NCI-H1436 (cell line): ENCODE measurements around the gene NSD1.
"Not testable (repeated sequence)": the region's sequence is repeated elsewhere in the genome, so short reads cannot be mapped to it uniquely, and the experiment has no call there.

Source experiments
- DNase-seq: peaks from one replicate; lab custom pipeline; 2025; lab: John Stamatoyannopoulos, UW

Gene NSD1

DNA sequence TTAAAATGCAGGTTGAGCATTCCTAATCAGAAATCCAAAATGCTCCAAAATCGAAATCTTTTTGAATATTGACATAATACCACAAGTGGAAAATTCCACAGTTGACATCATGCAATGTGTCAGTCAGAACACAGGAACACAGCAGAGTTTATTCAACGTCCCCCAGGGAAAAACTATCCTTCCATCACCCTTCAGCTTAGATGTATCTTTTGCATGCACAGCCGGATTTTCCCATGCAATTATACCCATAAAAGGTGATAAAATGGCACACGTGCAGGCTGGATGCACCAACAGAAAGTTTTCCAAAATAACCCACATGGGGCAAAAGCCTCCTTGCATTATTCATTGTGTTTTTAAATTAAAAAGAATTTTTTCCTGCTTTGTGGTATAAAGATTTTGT is 98.8 kb downstream of the NSD1 start:
- DNase-seq = no peak

DNA sequence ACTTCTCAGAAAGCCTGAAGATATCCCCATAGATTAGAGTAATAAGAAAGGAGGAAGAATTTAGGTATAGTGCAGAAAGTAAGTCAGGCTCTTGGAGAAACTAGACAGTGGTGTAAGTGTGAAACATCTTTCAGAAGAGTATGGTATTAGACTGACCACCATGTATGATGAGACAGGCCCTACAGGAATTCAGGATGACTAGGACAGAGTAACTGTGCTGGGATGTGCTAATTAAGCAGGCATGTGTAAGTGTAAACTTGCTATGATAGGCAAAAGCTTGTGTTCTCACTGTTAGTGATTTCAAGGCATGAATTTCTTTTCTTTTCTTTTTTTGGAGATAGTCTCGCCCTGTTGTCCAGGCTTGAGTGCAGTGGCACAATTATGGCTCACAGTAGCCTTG is 99.2 kb downstream of the NSD1 start:
- DNase-seq = no peak

DNA sequence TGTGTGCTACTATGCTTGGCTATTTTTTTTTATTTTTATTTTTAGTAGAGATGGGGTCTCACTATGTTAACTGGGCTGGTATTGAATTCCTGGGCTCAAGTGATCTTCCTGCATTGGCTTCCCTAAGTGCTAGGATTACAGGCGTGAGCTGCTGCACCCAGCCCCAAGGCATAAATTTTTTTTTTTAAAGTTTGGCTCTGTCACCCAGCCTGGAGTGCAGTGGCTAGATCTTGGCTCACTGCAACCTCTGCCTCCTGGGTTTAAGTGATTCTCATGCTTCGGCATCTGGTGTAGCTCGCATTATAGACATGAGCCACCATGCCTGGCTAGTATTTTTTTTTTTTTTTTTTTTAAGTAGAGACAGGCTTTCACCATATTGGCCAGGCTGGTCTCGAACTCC is 99.6 kb downstream of the NSD1 start:
- DNase-seq = no peak

DNA sequence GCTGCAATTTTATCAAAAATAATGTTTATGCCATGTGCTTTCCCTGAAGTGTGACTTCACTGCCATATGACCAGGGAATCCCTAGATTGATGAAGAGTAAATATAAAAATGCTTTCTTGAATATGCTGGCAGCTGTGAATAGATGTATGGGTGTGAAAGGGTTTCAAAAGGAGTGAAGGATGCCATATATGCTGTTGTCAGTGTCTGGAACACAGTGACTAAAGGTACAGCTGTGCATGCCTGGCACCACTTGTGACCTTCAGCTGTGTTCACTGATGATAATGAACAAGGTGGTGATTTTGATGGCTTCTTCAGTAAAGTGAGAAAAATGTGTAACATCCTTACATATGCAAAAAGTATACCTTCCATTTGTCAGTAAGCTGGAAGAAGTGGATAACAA is 100.2 kb downstream of the NSD1 start:
- DNase-seq = no peak

DNA sequence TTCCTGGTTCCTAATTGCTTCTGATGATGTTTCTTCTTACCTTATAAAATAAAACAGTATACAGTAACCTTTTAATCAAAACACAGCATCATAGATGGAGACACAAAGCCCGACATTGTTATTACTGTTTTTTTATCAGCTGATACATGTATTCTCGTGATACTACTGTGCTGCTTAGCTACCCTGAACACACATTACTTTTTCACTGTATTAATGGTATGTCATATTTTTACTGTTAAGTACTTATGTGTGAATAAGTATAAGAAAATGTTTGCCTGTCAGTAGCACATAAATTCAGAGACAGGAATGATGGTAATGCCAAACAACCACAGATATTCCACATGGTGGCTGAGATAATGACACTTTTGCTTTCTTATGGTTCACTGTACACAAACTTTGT is 101.3 kb downstream of the NSD1 start:
- no peak for DNase-seq

DNA sequence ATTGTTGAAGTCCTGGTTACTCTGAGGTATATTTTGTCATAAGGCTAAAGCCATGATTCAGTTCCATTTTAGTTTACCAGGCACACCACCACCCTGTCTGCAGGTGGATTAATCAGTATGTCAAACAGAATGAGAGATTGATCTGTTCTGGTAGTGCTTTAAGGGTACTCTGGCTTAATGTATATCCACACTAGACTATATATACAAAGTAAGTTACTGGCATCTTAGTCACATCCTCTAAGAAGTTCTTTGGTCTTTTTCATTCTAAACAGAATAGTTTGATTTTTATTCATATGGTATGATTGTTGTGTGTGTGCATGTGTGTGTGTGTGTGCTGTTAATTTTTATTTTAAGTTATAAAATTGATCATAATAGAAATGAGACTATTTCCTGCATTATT is 108.2 kb downstream of the NSD1 start:
- DNase-seq = no peak

DNA sequence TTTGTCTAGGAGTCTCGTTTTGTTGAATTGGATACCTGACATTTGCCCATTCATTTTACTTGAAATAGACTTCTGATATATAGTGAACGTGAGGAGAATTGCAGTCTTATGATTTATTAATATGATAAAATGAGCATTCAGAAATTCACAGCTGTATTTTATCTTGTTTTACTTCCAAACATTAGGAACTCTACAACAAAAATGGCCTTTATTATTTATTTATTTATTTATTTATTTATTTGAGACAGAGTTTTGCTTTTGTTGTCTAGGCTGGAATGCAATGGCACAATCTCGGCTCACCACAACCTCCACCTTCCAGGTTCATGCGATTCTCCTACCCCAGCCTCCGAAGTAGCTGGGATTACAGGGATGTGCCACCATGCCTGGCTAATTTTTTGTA is 108.7 kb downstream of the NSD1 start:
- no peak for DNase-seq

DNA sequence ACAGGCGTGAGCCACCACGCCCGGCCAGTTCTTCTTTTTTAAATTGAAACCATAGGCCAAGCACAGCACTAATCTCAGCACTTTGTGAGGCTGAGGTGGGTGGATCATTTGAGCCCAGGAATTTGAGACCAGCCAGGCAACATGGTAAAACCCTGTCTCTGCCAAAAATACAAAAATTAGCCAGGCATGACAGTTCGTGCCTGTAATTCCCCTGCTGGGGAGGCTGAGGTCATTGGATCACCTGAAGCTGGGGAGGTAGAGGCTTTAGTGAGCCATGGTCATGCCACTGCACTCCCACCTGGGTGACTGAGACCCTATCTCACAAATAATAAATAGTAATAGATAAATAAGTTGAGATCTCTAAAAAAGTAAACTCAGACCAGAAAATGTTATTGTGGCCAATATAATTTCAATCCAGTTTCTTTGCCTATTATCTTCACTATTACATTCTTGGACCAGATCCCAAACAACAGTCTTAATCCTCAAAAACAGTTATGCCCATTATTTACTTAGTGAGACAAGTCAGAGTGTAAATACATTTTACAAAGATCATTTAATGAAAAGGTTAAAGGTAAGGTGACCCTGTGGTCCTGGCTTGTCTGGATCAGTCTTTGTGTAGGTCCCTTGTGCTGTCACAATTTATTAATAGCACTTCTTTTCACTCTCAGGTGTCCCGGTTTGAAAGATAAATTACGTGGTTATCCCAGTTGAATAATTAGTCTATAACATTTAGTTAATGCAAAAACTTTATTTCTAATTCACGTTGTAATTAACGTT is 116.4 kb downstream of the NSD1 start:
- DNase-seq = no peak

DNA sequence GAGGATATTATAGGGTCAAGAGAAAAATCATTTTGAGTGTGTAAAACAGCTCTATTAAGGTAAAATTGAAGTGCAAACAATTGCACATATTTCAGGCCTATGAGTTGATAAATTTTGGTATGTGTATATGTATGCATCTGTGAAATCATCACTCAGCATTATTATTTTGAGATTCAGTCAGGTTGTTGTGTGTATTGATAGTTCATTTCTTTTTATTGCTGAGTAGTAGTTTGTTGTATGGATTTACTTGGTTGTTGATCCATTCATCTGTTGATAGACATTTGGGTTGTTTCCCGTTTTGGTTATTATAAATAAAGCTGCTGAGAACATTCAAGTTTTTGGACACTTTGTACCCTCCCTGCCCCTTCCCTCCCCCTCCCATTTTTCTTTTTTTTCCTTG is 119.7 kb downstream of the NSD1 start:
- no peak for DNase-seq

DNA sequence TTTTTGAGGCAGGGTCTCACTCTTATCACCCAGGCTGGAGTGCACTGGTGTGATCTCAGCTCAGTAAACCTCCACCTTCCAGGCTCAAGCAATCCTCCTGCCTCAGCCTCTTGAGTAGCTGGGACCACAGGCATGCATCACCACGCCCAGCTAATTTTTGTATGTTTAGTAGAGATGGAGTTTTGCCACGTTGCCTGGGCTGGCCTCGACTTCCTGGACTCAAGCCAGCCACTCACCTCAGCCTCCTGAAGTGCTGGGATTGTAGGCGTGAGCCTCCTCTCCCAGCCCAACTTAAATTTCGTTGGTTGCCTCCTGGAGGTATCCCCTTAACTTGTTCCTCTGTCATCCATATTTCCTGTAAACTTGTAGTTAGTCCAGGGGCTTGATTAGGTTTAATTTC is 122.7 kb downstream of the NSD1 start:
- DNase-seq = no peak

DNA sequence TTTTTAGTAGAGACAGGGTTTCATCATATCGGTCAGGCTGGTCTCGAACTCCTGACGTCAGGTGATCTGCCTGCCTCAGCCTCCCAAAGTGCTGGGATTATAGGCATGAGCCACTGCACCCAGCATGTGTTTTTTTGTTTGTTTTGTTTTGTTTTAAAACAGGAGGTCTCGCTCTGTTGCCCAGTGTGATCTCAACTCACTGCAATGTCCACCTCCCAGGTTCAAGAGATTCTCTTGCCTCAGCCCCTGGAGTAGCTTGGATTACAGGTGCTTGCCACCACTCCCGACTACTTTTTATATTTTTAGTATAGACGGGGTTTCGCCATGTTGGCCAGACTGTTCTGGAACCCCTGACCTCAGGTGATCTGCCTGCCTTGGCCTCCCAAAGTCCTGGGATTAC is 125.1 kb downstream of the NSD1 start:
- DNase-seq = not testable (repeated sequence)

DNA sequence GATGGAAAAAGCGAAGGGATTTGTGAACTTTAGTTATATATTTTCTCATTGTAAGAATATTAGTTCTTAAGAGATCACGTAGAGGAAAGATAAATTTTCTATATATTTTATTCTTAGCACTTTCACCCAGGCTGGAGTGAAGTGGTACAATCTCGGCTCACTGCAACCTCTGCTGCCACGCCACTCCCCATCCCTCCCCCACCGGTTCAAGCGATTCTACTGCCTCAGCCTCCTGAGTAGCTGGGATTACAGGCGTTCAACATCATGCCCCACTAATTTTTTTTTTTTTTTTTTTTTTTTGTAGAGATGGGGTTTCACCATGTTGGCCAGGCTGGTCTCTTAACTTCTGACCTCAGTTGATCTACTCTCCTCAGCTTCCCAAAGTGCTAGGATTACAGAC is 127.4 kb downstream of the NSD1 start:
- DNase-seq = no peak

DNA sequence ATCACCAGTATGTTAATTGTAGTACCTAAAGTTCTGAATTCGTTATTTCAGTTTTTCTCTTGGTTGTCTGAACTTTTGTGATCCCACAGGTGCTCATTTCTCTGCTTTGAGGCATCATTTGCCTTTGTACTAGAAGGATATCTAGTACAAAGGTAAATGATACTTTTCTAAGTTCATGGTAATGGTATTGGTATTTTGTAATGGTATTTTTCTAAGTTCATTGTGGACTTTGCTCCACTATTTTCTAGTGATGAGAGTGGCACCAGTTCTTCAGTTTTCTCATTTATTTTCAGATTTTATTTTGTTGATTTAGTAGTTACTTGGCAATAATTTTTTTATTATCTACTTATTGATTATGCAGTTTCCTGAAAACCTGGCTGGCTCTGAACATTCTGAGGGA is 127.9 kb downstream of the NSD1 start:
- no peak for DNase-seq

DNA sequence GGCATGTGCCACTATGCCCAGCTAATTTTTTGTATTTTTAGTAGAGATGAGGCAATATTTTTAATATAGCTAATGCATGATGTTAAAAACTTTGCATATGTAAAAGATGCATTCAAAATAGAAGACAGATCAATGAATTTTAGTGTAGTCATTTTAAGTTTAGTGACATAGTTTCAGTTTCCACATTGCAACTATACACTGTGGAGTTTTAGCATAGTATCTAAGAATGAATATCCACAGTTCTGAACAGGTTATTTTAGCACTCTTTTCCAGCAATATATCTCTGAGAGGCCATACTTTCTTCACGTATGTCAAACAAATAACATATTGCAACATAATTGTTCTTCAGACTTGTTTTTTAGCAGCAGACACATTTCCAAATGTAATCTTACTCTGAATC is 130.6 kb downstream of the NSD1 start:
- DNase-seq = no peak

DNA sequence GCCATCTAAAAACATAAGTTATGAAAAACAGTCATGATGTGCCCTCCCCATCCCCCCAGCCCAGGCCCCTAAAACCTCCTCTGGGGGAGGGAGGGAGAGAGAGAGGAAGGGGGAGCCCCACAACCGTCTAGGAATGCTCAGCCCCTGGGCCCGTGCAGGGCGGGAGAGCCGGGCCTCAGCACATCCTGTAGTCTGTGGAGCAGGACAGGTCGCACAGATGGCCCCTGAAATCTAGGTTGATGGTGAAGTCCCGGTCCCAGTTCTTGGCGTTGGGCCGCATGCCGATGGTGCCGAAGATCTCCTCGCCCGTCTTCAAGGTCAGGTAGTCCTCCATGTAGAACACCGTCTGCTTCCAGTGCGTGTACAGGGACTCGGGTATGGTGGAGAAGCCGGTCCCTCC is 131.8 kb downstream of the NSD1 start:
- no peak for DNase-seq

DNA sequence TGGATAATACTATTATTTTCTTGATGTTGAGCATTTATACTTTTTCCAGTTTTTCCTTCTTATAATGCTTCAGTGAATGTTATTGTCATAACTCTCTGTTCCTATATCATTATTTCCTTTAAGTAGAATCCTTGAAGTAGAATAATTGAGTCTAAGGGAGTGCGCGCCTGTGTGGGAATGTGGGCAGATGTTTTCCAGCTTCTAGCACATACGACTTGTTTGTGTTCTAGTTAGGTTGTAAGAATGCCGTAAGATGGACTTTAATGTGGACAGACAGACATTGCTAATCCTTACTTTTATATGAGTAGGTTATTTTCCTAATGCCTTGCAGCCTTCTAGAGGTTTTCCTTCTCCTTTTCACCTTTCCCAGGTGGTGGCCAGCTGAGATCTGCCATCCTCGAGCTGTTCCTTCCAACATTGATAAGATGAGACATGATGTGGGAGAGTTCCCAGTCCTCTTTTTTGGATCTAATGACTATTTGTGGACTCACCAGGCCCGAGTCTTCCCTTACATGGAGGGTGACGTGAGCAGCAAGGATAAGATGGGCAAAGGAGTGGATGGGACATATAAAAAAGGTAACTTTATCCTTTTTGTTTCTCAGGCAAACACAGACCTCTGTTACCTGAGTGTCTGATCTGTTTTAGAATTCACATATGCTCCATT is 135.8 kb downstream of the NSD1 start:
- no peak for DNase-seq

DNA sequence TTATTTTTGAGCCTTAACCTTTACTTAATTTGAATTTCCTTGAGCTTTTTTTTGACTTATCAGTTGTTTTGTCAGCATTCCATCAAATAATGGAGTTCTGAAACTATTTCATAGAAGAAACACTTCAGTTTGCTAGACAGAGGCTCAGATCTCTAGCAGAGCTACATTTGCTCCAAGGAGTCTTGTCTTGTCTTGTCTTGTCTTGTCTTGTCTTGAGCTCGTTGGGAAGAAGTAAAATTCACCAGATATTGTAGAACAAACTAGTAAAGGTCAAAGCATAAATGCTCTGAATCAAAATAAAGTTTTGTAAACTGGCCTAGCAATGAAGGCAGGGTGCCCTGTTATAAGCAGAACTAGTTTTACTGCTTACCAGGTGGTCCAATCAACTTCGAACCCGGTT is 136.4 kb downstream of the NSD1 start:
- no peak for DNase-seq

DNA sequence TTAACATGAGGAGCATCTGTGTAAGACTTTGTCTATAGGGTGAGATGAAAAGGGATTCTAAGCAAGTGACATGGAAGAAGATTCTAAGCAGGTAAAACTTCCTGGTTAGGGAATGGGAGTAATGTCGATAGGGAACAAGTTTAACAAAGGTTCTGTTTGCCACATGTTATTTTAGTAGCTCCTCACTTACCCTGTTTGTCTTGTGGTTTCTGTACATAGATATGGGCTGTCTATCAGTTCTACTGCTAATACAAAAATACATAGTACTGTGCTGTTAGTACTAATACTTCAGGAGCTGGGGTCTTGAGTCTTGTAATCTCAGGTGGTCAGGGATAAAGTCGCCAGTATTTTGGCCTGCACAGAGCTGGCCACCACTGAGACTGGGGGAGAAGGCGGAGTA is 137.1 kb downstream of the NSD1 start:
- no peak for DNase-seq

DNA sequence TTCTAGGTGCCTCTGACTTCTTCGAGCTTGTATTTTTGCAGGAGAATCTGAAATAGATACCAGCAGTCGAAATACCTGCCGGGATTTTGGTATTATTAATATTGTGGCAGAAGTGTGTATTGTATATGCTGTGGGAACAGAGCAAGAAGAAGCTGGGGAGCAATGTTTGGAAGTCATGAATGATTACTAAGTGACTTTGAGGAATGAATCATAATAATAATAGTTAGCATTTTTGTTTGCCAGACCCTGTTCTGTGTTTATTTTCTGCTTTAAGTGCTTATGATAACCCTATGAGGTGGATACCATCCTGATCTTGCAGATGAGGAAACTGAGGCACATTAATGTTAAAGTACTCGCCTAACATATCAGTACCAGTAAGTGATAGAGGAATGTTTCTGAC is 137.5 kb downstream of the NSD1 start:
- no peak for DNase-seq

DNA sequence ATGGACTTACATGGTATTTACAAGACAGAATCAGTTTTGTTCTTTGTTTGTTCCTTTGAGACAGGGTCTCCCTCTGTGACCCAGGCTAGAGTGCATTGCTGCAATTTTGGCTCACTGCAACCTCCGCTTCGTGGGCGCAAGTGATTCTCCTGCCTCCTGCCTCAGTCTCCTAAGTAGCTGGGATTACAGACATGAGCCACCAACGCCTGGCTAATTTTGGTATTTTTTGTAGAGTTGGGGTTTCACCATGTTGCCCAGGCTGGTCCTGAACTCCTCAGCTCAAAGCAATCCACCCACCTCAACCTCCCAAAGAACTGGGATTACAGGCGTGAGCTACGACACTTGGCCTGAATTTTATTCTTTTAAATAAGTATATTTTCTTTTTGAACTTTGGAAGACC is 142.3 kb downstream of the NSD1 start:
- no peak for DNase-seq

DNA sequence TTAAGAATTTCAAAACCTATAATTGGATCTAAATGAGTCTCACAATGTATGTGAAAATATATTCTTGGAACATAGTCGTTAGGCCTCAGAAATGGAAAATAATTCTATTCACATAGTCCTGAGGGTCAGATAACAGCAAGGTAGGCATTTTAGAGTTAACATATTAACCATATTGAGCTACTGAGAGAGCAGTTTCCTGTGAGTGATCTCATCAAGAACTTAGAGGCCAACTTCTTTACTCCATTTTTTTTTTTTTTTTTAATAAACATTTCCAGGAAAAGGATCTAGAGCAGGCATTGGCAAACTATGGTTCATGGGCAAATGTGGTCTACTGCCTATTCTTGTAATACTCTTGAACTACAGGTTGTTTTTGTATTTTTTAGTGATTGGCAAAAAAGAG is 143.3 kb downstream of the NSD1 start:
- DNase-seq = no peak

DNA sequence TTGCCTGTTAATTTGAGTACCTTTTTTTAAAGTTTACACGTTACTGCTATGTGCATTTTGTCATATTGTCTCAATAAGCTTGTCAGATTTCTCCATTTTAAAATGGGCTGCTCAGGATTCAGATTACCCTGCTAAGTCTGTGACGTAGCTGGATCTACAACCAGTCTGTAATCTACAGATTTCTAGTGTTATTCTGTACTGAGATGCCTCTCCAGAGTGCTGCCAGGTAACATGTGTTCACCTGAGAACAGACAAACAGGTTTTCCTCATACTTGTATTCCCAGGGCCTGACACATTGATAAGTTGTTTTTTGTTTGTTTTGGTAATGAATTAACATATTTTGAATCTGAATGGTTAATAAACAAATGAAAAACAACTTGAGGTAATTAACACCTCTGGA is 154.6 kb downstream of the NSD1 start:
- DNase-seq = no peak

DNA sequence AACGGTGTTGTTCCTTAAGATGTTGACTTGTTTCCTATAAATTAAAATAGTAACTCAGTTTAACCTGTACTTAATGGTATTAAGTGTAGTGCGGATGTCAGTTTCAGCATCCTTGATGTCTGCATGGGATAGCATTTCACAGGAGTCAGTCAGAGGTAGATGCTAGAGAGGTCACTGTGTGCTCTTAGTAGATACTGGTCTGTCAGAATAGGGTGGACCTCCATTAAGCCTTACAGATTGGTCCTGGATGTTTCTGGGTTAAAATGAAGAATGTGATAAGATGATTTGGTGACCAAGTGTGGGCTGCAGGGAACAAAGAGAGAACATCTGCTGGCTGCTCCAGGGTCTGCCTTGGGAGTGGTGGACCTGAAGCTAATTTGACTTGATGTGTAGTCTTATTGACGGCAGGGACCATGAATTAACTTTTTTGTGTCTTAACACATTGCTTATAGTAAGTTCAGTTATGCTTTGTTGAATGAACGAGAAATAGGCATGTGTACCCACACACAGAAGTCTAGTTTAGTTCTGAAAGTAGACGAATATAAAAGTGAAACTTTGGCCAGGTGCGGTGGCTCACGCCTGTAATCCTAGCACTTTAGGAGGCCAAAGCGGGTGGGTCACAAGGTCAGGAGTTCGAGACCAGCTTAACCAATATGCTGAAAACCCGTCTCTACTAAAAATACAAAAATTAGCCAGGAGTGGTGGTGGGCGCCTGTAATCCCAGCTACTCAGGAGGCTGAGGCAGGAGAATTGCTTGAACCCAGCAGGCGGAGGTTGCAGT is 157.4 kb downstream of the NSD1 start:
- no peak for DNase-seq
